HEK293 (cell line): ENCODE measurements around the gene NDUFS2.

ENCODE experiments used
- CTCF ChIA-PET: fragments of 350-600 bp; formaldehyde crosslinking; extraction: SDS; loops from one replicate; lab custom pipeline; 2021; ENCODE audit warnings: antibody characterized with exemption; lab: Yijun Ruan, JAX
- POLR2A ChIA-PET: fragments of 300-600 bp; formaldehyde crosslinking; extraction: SDS; loops from one replicate; lab custom pipeline; 2020; ENCODE audit warnings: antibody characterized with exemption, inconsistent platforms; lab: Yijun Ruan, JAX
- H3K27ac ChIP-seq: fragments of 200-500 bp; sonication (Bioruptor generic); 2 replicates; pipeline ENCODE4 v1.5.1; 2014; ENCODE audit warnings: low read depth, low read length, control low read depth, inconsistent platforms; ENCODE audit errors: extremely low read depth
- H3K36me3 ChIP-seq, 2 experiments: fragments of 200-500 bp in 1 of 2; sonication (Bioruptor generic) in 1 of 2; 1 replicate in 1 of 2; 2 replicates in 1 of 2; pipeline ENCODE4 v1.5.1; 2014 to 2017; ENCODE audit warnings: inconsistent platforms in 2 of 2, low read length in 2 of 2; ENCODE audit not compliant: control insufficient read depth in 2 of 2, insufficient read depth in 1 of 2
- H3K4me1 ChIP-seq: fragments of 200-500 bp; sonication (Bioruptor generic); 2 replicates; pipeline ENCODE4 v1.5.1; 2014; ENCODE audit warnings: mild to moderate bottlenecking, low read length, inconsistent platforms; ENCODE audit not compliant: control insufficient read depth, insufficient read depth
- H3K4me3 ChIP-seq: 2 replicates; pipeline ENCODE4 v1.5.1; 2011; ENCODE audit warnings: low read depth, mild to moderate bottlenecking, control low read depth, low read length, moderate library complexity
- H3K9me3 ChIP-seq: fragments of 200-500 bp; sonication (Bioruptor generic); 2 replicates; pipeline ENCODE4 v1.5.1; 2014; ENCODE audit warnings: low read depth, low read length, inconsistent platforms; ENCODE audit not compliant: control insufficient read depth, insufficient read depth
- KLF10 ChIP-seq: fragments of 450-650 bp; IDR thresholded peaks from 2 replicates; pipeline ENCODE4 v1.5.1; 2018; ENCODE audit warnings: missing biosample characterization, mild to moderate bottlenecking, missing genetic modification characterization
- PATZ1 ChIP-seq: fragments of 450-650 bp; formaldehyde crosslinking; IDR thresholded peaks from 2 replicates; pipeline ENCODE4 v1.5.1; 2016; ENCODE audit warnings: missing biosample characterization, missing genetic modification characterization
- RBAK ChIP-seq: fragments of 450-650 bp; formaldehyde crosslinking; IDR thresholded peaks from 2 replicates; pipeline ENCODE4 v1.5.1; 2016; ENCODE audit warnings: missing biosample characterization, missing genetic modification characterization
- ZNF114 ChIP-seq: fragments of 450-650 bp; formaldehyde crosslinking; IDR thresholded peaks from 2 replicates; pipeline ENCODE4 v1.5.0; 2017; ENCODE audit warnings: missing biosample characterization, missing genetic modification characterization
- ZNF16 ChIP-seq: fragments of 450-650 bp; formaldehyde crosslinking; IDR thresholded peaks from 2 replicates; pipeline ENCODE4 v1.5.1; 2016; ENCODE audit warnings: low read depth, missing biosample characterization, missing genetic modification characterization
- ZNF174 ChIP-seq: fragments of 450-650 bp; formaldehyde crosslinking; IDR thresholded peaks from 2 replicates; pipeline ENCODE4 v1.5.0; 2017; ENCODE audit warnings: missing biosample characterization, mild to moderate bottlenecking, missing genetic modification characterization
- ZNF23 ChIP-seq: fragments of 450-650 bp; formaldehyde crosslinking; IDR thresholded peaks from 2 replicates; pipeline ENCODE4 v1.5.1; 2016; ENCODE audit warnings: missing biosample characterization, missing genetic modification characterization, borderline replicate concordance
- ZNF280C ChIP-seq: fragments of 450-650 bp; formaldehyde crosslinking; IDR thresholded peaks from 2 replicates; pipeline ENCODE4 v1.5.1; 2016; ENCODE audit warnings: missing biosample characterization, missing genetic modification characterization
- ZNF341 ChIP-seq: fragments of 450-650 bp; formaldehyde crosslinking; IDR thresholded peaks from 2 replicates; pipeline ENCODE4; 2016; ENCODE audit warnings: low read depth, missing biosample characterization, missing genetic modification characterization
- ZNF48 ChIP-seq: fragments of 450-650 bp; formaldehyde crosslinking; IDR thresholded peaks from 2 replicates; pipeline ENCODE4 v1.5.1; 2016; ENCODE audit warnings: missing biosample characterization, missing genetic modification characterization
- ZNF561 ChIP-seq: fragments of 450-650 bp; IDR thresholded peaks from 2 replicates; pipeline ENCODE4 v1.5.1; 2018; ENCODE audit warnings: missing biosample characterization, missing genetic modification characterization, borderline replicate concordance
- ZNF701 ChIP-seq: fragments of 450-650 bp; formaldehyde crosslinking; IDR thresholded peaks from 2 replicates; pipeline ENCODE4 v1.5.1; 2016; ENCODE audit warnings: missing biosample characterization, missing genetic modification characterization
- TF ChIP-seq, protein P1 (sequence below): fragments of 450-650 bp; formaldehyde crosslinking; IDR thresholded peaks from 2 replicates; pipeline ENCODE4 v1.5.1; 2016; ENCODE audit warnings: missing biosample characterization, missing genetic modification characterization
- TF ChIP-seq, protein P2 (sequence below): fragments of 450-650 bp; formaldehyde crosslinking; IDR thresholded peaks from 2 replicates; pipeline ENCODE4 v1.5.0; 2017; ENCODE audit warnings: missing biosample characterization, missing genetic modification characterization, borderline replicate concordance

Gene NDUFS2

DNA sequence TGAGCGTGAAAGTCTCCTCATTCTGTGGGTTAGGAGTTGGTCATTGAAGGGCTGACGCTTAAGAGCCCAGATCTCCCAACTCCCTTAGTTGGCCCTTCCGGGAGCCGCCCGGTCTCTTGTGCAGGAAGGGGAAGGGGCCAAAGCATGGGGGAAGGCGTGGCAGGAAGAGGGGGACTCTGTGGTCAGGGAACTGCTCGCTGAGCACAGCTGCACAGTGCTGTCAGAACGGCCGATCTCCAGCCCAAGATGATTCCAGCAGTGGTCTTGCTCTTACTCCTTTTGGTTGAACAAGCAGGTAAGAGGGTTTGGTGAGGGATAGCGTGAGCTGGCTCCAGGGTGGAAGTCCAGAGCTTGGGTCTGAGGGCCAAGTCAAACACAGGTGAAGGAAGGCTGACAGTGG is 12.9 kb downstream of the NDUFS2 start, which contains the start of gene FCER1G (continued):
- TF ChIP-seq PATZ1 (no peak), KLF10 (tag by site-specific recombination) (no peak), ZNF174 (no peak), RBAK (tag by site-specific recombination) (no peak), ZNF280C (tag by site-specific recombination) (no peak), ZNF561 (tag by site-specific recombination) (no peak), ZNF48 (tag by site-specific recombination) (no peak), ZNF341 (tag by site-specific recombination) (no peak), ZNF23 (tag by site-specific recombination) (no peak), ZNF114 (tag by site-specific recombination) (no peak), ZNF701 (no peak)
- TF ChIP-seq, all 188 proteins: peak for 0

GRCh38 chr1:161216945-161217712 is 15.0 kb downstream of the NDUFS2 start:
- TF ChIP-seq, protein P1, sequence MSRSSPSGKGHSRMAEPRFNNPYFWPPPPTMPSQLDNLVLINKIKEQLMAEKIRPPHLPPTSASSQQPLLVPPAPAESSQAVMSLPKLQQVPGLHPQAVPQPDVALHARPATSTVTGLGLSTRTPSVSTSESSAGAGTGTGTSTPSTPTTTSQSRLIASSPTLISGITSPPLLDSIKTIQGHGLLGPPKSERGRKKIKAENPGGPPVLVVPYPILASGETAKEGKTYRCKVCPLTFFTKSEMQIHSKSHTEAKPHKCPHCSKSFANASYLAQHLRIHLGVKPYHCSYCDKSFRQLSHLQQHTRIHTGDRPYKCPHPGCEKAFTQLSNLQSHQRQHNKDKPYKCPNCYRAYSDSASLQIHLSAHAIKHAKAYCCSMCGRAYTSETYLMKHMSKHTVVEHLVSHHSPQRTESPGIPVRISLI (tag by site-specific recombination): 0 out of 2 replicates have a peak, but pooled peaks have one; percentile 57
- TF ChIP-seq, protein P2, sequence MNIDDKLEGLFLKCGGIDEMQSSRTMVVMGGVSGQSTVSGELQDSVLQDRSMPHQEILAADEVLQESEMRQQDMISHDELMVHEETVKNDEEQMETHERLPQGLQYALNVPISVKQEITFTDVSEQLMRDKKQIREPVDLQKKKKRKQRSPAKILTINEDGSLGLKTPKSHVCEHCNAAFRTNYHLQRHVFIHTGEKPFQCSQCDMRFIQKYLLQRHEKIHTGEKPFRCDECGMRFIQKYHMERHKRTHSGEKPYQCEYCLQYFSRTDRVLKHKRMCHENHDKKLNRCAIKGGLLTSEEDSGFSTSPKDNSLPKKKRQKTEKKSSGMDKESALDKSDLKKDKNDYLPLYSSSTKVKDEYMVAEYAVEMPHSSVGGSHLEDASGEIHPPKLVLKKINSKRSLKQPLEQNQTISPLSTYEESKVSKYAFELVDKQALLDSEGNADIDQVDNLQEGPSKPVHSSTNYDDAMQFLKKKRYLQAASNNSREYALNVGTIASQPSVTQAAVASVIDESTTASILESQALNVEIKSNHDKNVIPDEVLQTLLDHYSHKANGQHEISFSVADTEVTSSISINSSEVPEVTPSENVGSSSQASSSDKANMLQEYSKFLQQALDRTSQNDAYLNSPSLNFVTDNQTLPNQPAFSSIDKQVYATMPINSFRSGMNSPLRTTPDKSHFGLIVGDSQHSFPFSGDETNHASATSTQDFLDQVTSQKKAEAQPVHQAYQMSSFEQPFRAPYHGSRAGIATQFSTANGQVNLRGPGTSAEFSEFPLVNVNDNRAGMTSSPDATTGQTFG (tag by site-specific recombination): no peak
- no peak for TF ChIP-seq ZNF16 (tag by site-specific recombination)
- TF ChIP-seq, all 188 proteins: peak for 1
- no peak overlapping the region for H3K4me3 ChIP-seq
- no peaks in the 10 kb centered on the region for H3K9me3 ChIP-seq
- peaks cover 16 to 29% of the 10 kb centered on the region in 2 experiments for H3K36me3 ChIP-seq
- H3K27ac ChIP-seq: no peak overlapping the region
- ChIA-PET POLR2A (no interaction called here), CTCF (interaction anchor here (0.5 to 3.4 kb wide), 6 partner anchors 9 to 165 kb away, joined by 4 to 22 read pairs (median 6); partner anchors contain the start of gene TOMM40L)
- H3K4me1 ChIP-seq: no peaks in the 10 kb centered on the region
